A673 (cell line): ENCODE data around the gene THYN1. TPM values are rescaled to one million over a fixed set of nuclear protein-coding genes. Genes with fewer than 3 reads are reported as not detected.

Experiments
- BruUV-seq: library from RNA; stranded (reverse); fragments of 400-500 nt; replicated peaks from 2 replicates; lab custom pipeline; 2021; lab: Mats Ljungman, UMichigan
- CTCF ChIA-PET: fragments of 300-600 bp; sonication (Branson Sonifier 250); formaldehyde crosslinking; loops from one replicate; lab custom pipeline; 2022; ENCODE audit warnings: antibody characterized with exemption; lab: Charles Lee
- POLR2A ChIA-PET: fragments of 300-600 bp; sonication (Branson Sonifier 250); formaldehyde crosslinking; loops from one replicate; lab custom pipeline; 2022; ENCODE audit warnings: antibody characterized with exemption; ENCODE audit not compliant: low non-redundant PET; lab: Charles Lee
- DNase-seq: peaks from one replicate; pipeline ENCODE4 v3.0.0-alpha.2; 2015; ENCODE audit warnings: low spot score
- H3K27ac ChIP-seq: fragments of 200-600 bp; sonication (generic); 2 replicates; pipeline ENCODE4 v1.5.1; 2016; ENCODE audit warnings: mixed run types, low read depth, mild to moderate bottlenecking, mixed read lengths, antibody characterized with exemption, low read length; ENCODE audit not compliant: poor library complexity, severe bottlenecking
- H3K27me3 ChIP-seq: fragments of 200-600 bp; sonication (generic); replicated peaks from 2 replicates; pipeline ENCODE4 v1.6.1; 2017; ENCODE audit warnings: mixed run types, low read depth, mild to moderate bottlenecking, mixed read lengths, antibody characterized with exemption, low read length; ENCODE audit not compliant: insufficient read depth, poor library complexity
- H3K36me3 ChIP-seq: fragments of 200-600 bp; sonication (generic); 2 replicates; pipeline ENCODE4 v1.6.1; 2016; ENCODE audit warnings: mixed run types, mild to moderate bottlenecking, mixed read lengths, antibody characterized with exemption, low read length; ENCODE audit not compliant: insufficient read depth, poor library complexity, severe bottlenecking
- H3K4me1 ChIP-seq: fragments of 200-600 bp; sonication (generic); 2 replicates; pipeline ENCODE4 v1.6.1; 2017; ENCODE audit warnings: mixed run types, mild to moderate bottlenecking, mixed read lengths, antibody characterized with exemption, low read length; ENCODE audit not compliant: insufficient read depth, poor library complexity, severe bottlenecking
- H3K4me3 ChIP-seq: fragments of 200-600 bp; sonication (generic); 2 replicates; pipeline ENCODE4 v1.5.1; 2016; ENCODE audit warnings: low read depth, mixed run types, mild to moderate bottlenecking, mixed read lengths, low read length; ENCODE audit not compliant: poor library complexity, severe bottlenecking
- H3K9me3 ChIP-seq: fragments of 200-600 bp; sonication (generic); 2 replicates; pipeline ENCODE4 v1.6.1; 2016; ENCODE audit warnings: mixed run types, low read depth, mild to moderate bottlenecking, mixed read lengths, antibody characterized with exemption, low read length; ENCODE audit not compliant: poor library complexity, severe bottlenecking
- CTCF ChIP-seq: fragments of 300-800, 200-600 bp; sonication (generic); conservative IDR thresholded peaks from 2 replicates; pipeline ENCODE4 v1.5.1; 2017; ENCODE audit warnings: low read depth, mild to moderate bottlenecking, antibody characterized with exemption, low read length, moderate library complexity, mixed read lengths
- EZH2 ChIP-seq: fragments of 200-600 bp; sonication (generic); IDR thresholded peaks from 2 replicates; pipeline ENCODE4 v1.6.1; 2017; ENCODE audit warnings: borderline replicate concordance, low read depth, mild to moderate bottlenecking, mixed read lengths, antibody characterized with exemption, low read length; ENCODE audit not compliant: poor library complexity, severe bottlenecking
- intact Hi-C: fragments of 100-400 bp; cut with micrococcal nuclease; formaldehyde crosslinking; loops from one replicate; pipeline ENCODE4 v1.10.0; 2022; ENCODE audit not compliant: unreplicated experiment
- total RNA-seq: library from RNA; stranded (reverse); gene quantifications from 2 replicates; pipeline ENCODE4 v1.2.3, GENCODE V29; 2021

The THYN1 gene
- total RNA-seq, 1 experiment from 2014 or later, result 57.2 TPM

- TF ChIP-seq CTCF (no peak), EZH2 (no peak)
- POLR2A ChIA-PET, result no interaction called here
- no peak overlapping the region for H3K4me3 ChIP-seq
- H3K27ac ChIP-seq, result no peak overlapping the region
- no peak for DNase-seq
- no TSS peak for BruUV-seq
- peaks cover 12% of the 10 kb centered on the region for H3K36me3 ChIP-seq
- H3K27me3 ChIP-seq, result no peaks in the 10 kb centered on the region
- intact Hi-C loops, result no loop called here
- H3K4me1 ChIP-seq, result no peaks in the 10 kb centered on the region
- no peaks in the 10 kb centered on the region for H3K9me3 ChIP-seq
- CTCF ChIA-PET, result no interaction called here
Observed at GRCh38 chr11:134237557-134237922, 15.6 kb downstream of the THYN1 start.

GRCh38 chr11:134236834-134237556, 16.2 kb downstream of the THYN1 start:
- intact Hi-C loops, result no loop called here
- peaks cover 12% of the 10 kb centered on the region for H3K36me3 ChIP-seq
- H3K4me3 ChIP-seq, result no peak overlapping the region
- no peak for DNase-seq
- BruUV-seq, result no TSS peak
- no peak for TF ChIP-seq EZH2
- no peak for TF ChIP-seq CTCF
- no peaks in the 10 kb centered on the region for H3K9me3 ChIP-seq
- H3K27me3 ChIP-seq, result no peaks in the 10 kb centered on the region
- CTCF ChIA-PET, result no interaction called here
- POLR2A ChIA-PET, result no interaction called here
- H3K4me1 ChIP-seq, result no peaks in the 10 kb centered on the region
- H3K27ac ChIP-seq, result no peak overlapping the region

- Histone ChIP-seq H3K9me3 (no peaks in the 10 kb centered on the region), H3K36me3 (peaks cover under 1% of the 10 kb centered on the region), H3K27ac (no peak overlapping the region), H3K27me3 (no peaks in the 10 kb centered on the region), H3K4me1 (no peaks in the 10 kb centered on the region), H3K4me3 (no peak overlapping the region)
- ChIA-PET POLR2A (no interaction called here), CTCF (no interaction called here)
- DNase-seq, result no peak
- no peak for TF ChIP-seq CTCF
- TF ChIP-seq EZH2, result no peak
- intact Hi-C loops, result no loop called here
- no TSS peak for BruUV-seq
Observed at GRCh38 chr11:134235399-134235798, 17.8 kb downstream of the THYN1 start.
